ENCODE data around the gene SLC16A12. TPM values are rescaled to one million over a fixed set of nuclear protein-coding genes. Genes with fewer than 3 reads are reported as not detected.
"Not testable (repeated sequence)": the region's sequence is repeated elsewhere in the genome, so short reads cannot be mapped to it uniquely, and the experiment has no call there.

SLC16A12 gene
- total RNA-seq, 4 donors from 2014 or later: 0.72 to 5.8 (median 3.0) TPM

DNA sequence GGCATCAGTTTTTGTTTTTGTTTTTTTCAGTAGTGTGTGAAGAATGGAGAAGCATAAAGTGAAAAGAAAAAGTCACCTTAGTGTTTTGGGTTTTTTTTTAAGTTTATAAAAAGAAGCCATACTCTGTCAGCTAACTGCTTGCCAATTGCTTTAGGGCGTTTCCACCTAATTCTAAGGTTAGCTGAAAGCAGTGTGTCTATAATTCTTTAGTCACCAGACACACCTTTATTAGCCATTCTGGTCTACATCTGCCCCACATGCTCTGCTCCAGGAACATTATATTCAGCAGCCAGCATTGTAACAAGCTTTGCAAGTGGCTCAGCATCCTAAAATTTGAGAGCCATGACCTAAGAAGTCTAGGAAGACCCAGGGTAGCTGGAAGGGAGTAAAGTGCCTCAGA lies 14.1 kb upstream of the SLC16A12 start:
- DNase-seq (ENCODE audit: low spot score): no peak
- no peak for ATAC-seq (ENCODE audit: low FRiP score)
- TF ChIP-seq, protein P1, sequence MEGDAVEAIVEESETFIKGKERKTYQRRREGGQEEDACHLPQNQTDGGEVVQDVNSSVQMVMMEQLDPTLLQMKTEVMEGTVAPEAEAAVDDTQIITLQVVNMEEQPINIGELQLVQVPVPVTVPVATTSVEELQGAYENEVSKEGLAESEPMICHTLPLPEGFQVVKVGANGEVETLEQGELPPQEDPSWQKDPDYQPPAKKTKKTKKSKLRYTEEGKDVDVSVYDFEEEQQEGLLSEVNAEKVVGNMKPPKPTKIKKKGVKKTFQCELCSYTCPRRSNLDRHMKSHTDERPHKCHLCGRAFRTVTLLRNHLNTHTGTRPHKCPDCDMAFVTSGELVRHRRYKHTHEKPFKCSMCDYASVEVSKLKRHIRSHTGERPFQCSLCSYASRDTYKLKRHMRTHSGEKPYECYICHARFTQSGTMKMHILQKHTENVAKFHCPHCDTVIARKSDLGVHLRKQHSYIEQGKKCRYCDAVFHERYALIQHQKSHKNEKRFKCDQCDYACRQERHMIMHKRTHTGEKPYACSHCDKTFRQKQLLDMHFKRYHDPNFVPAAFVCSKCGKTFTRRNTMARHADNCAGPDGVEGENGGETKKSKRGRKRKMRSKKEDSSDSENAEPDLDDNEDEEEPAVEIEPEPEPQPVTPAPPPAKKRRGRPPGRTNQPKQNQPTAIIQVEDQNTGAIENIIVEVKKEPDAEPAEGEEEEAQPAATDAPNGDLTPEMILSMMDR (IDR thresholded peaks at IDR 0.05): no peak

DNA sequence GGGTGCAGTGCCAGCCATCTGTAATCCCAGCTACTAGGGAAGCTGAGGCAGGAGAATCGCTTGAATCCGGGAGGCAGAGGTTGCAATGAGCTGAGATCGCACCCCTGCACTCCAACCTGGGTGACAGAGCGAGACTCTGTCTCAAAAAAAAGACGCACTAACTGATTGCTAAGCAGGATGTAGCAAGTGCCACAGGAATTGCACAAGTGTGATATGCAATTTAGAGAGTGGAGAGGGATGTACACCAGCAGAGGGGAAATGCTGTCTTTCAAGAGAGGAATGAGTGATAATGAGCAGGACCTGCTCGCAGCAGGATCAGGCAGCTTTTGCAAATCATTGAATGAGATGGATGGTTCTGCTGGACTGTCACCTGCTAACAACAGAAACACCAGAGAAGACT lies 13.3 kb upstream of the SLC16A12 start:
- TF ChIP-seq, protein P1 (IDR thresholded peaks at IDR 0.05): no peak
- DNase-seq (ENCODE audit: low spot score) (no peak), ATAC-seq (ENCODE audit: low FRiP score) (no peak)

DNA sequence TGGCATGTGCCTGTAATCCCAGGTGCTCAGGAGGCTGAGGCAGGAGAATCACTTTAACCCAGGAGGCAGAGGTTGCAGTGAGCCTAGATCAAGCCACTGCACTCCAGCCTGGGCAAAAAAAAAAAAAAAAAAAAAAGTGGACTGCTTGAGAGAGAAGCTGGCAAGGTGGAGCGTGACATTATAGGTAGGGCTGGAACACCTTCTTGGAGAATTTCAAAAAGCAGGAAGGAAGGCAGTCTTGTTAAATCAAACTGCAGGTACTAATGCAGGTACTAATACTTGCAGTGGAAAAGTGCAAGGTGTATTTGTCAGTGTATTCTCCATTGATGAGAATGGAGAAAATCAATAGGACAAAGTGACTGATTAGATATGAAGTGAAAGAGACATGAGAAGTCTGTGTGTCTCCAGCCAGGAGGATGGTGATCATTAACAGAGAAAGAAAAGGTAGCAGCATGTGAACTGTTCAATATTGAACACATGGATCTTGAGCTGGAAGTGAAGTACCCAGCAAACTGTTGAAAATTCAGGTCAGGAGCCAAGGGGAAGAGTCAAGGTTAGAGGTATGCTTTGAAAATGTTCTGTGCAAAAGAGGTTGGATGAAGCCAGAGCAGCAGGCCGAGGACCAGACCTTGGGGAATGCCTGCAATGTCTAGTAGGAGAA lies 12.6 kb upstream of the SLC16A12 start:
- TF ChIP-seq, protein P1 (IDR thresholded peaks at IDR 0.05): no peak
- no peak for ATAC-seq (ENCODE audit: low FRiP score)

DNA sequence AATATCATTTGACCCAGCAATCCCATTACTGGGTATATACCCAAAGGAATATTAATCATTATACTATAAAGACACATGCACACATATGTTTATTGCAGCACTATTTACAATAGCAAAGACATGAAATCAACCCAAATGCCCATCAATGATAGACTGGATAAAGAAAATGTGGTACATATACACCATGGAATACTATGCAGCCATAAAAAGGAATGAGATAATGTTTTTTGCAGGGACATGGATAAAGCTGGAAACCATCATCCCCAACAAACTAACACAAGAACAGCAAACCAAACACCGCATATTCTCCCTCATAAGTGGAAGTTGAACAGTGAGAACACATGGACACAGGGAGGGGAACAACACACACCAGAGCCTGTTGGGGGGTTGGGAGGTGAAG lies 11.3 kb upstream of the SLC16A12 start:
- not testable (repeated sequence) for ATAC-seq (ENCODE audit: low FRiP score); DNase-seq (ENCODE audit: low spot score)

More for the DNA sequence above, 12.6 kb upstream of the SLC16A12 start:
- DNase-seq (ENCODE audit: low spot score): no peak

DNA sequence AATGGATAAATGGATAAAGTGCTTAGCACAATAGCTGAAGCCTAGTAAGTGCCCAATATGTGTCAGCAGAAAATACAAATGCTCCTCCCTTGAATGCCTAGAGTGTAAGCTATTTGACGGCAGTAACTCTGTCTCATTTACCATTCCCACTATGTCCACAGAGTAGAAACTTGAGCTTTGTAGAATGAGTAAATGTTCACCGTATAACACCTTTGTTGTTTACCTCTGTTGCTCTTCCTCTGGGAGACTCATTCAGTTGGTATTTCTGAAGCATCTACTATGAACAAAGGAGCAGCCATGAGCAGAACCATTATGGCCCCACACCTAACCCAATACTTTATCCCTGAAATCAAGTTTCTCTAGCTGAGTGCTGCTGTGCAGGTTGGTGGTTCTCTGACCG lies 8.4 kb upstream of the SLC16A12 start:
- TF ChIP-seq, protein P1 (IDR thresholded peaks at IDR 0.05): no peak
- DNase-seq (ENCODE audit: low spot score) (no peak), ATAC-seq (ENCODE audit: low FRiP score) (no peak)

DNA sequence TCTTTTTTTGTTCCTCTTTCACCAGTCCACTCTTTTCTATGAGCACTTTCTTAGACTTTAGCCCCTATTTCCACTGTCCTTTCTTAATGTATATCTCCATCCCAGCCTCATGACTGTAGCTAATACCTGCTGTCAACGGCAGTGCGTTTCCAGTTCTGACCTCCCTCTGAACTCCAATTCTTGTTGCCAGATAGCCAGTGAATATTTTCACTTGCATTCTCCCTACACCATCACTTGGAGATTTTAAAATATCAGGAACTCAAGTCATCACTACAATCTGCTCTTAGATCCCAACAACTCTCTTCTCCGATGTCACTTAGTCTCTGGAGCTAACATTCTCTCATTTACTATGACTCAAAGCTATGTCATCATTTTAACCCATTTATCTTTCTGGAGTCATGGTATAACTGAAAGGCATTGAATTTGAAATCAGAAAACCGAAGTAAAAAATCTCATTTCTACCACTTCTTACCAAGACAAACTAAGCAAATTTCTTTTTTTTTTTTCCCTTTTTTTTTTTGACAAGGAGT lies 5.1 kb upstream of the SLC16A12 start:
- TF ChIP-seq, protein P1 (IDR thresholded peaks at IDR 0.05): no peak
- DNase-seq (ENCODE audit: low spot score) (no peak), ATAC-seq (ENCODE audit: low FRiP score) (no peak)

DNA sequence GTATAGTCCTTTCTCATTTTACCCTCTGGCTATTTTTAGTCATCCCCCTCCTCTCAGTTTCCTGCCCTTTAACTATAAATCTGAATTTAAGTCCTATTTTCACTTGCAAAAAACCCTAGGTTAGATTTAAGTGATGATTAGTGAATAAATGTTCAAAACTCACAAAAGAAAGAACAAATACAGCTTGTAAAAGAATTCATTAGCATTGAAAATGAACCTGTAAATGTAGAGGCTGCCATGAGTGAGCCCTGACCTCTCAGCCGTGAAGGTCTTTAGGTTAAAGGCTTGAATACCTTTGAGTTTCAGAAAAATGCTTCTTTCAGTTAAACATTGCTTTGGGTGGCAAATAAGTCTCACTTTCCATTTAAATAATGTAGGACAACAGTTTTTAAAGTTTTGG lies 2.0 kb upstream of the SLC16A12 start:
- TF ChIP-seq, protein P1 (IDR thresholded peaks at IDR 0.05): no peak
- no peak for DNase-seq (ENCODE audit: low spot score)
- ATAC-seq (ENCODE audit: low FRiP score): no peak
